MM.1S (cell line): ENCODE data around the gene GNAS-AS1.

ENCODE experiments used
- DNase-seq: peaks from one replicate; pipeline ENCODE4 v3.0.0-alpha.2; 2015
- H2AFZ ChIP-seq: fragments of 300-600 bp; sonication (generic); 2 replicates; pipeline ENCODE4 v1.6.0; 2016; ENCODE audit warnings: antibody characterized with exemption, low read length
- H3F3A ChIP-seq: fragments of 300-600 bp; sonication (generic); 2 replicates; pipeline ENCODE4 v1.6.1; 2016; ENCODE audit warnings: mild to moderate bottlenecking, antibody characterized with exemption, low read length, moderate library complexity, mixed read lengths; ENCODE audit not compliant: insufficient read depth
- H3K27ac ChIP-seq: fragments of 300-600 bp; sonication (generic); 2 replicates; pipeline ENCODE4 v1.5.1; 2016; ENCODE audit warnings: mild to moderate bottlenecking, low read length
- H3K27me3 ChIP-seq: fragments of 300-600 bp; sonication (generic); replicated peaks from 2 replicates; pipeline ENCODE4 v1.6.0; 2016; ENCODE audit warnings: low read length; ENCODE audit not compliant: insufficient read depth
- H3K36me3 ChIP-seq: fragments of 300-600 bp; sonication (generic); replicated peaks from 2 replicates; pipeline ENCODE4 v1.6.1; 2016; ENCODE audit warnings: mild to moderate bottlenecking, low read length, mixed read lengths; ENCODE audit not compliant: insufficient read depth
- H3K4me1 ChIP-seq: fragments of 300-600 bp; sonication (generic); 2 replicates; pipeline ENCODE4 v1.6.1; 2016; ENCODE audit warnings: low read length, mixed read lengths
- H3K4me2 ChIP-seq: fragments of 300-600 bp; sonication (generic); 2 replicates; pipeline ENCODE4 v1.6.0; 2016; ENCODE audit warnings: low read depth, low read length
- H3K4me3 ChIP-seq: fragments of 300-600 bp; sonication (generic); 2 replicates; pipeline ENCODE4 v1.5.1; 2016; ENCODE audit warnings: low read length, mixed read lengths
- H3K79me2 ChIP-seq: fragments of 300-600 bp; sonication (generic); 2 replicates; pipeline ENCODE4 v1.6.1; 2016; ENCODE audit warnings: mixed run types, low read length, mixed read lengths
- H3K9ac ChIP-seq: fragments of 300-600 bp; sonication (generic); 2 replicates; pipeline ENCODE4 v1.6.1; 2016; ENCODE audit warnings: low read length, mixed read lengths
- H3K9me2 ChIP-seq: fragments of 300-600 bp; sonication (generic); replicated peaks from 2 replicates; pipeline ENCODE4 v1.6.1; 2016; ENCODE audit warnings: mild to moderate bottlenecking, low read length, mixed read lengths; ENCODE audit not compliant: insufficient read depth
- H3K9me3 ChIP-seq: fragments of 300-600 bp; sonication (generic); replicated peaks from 2 replicates; pipeline ENCODE4 v1.6.1; 2016; ENCODE audit warnings: mild to moderate bottlenecking, low read length, mixed read lengths; ENCODE audit not compliant: insufficient read depth
- H4K20me1 ChIP-seq: fragments of 300-600 bp; sonication (generic); 2 replicates; pipeline ENCODE4 v1.6.1; 2016; ENCODE audit warnings: mild to moderate bottlenecking, low read length, moderate library complexity, mixed read lengths; ENCODE audit not compliant: insufficient read depth
- EZH2 ChIP-seq: fragments of 300-600 bp; sonication (generic); optimal IDR thresholded peaks from 2 replicates; pipeline ENCODE3; 2017; ENCODE audit warnings: low read depth, mild to moderate bottlenecking, antibody characterized with exemption, low read length, mixed read lengths
- EZH2phosphoT487 ChIP-seq: fragments of 300-600 bp; sonication (generic); IDR thresholded peaks from 2 replicates; pipeline ENCODE4 v1.6.1; 2018; ENCODE audit warnings: antibody characterized with exemption, low read length
- TF ChIP-seq, protein P1 (sequence below): fragments of 300-600 bp; sonication (generic); IDR thresholded peaks from 2 replicates; pipeline ENCODE4 v1.5.1; 2016; ENCODE audit warnings: antibody characterized with exemption, low read length, mixed read lengths

GNAS-AS1 gene

DNA sequence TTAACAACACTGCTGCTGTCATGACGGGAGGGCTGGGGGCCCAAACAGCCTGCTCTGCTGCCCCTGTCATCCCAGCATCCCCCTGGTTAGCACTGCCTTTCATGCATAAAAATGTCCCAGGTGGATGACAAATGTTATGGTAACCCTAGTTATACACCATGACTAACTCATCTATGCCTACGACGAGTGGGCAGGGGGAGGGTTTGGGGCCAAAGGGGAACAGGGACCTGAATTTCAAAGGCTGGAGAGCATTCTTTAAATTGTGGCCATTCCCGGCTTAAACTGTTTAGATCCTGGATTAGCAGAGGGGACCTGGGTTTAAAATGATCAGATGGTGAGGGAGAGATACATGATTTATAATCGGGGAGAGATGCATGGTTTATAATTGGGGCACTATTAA is 24.4 kb downstream of the GNAS-AS1 start:
- Histone ChIP-seq H3K79me2 (no peaks in the 10 kb centered on the region), H2AFZ (no peak overlapping the region), H3K4me3 (no peak overlapping the region), H3K36me3 (no peaks in the 10 kb centered on the region), H3F3A (no peaks in the 10 kb centered on the region), H3K4me2 (no peak overlapping the region), H3K9ac (no peak overlapping the region), H3K27me3 (peaks cover 21% of the 10 kb centered on the region), H3K9me3 (no peaks in the 10 kb centered on the region), H3K27ac (no peak overlapping the region), H4K20me1 (no peaks in the 10 kb centered on the region), H3K9me2 (no peaks in the 10 kb centered on the region), H3K4me1 (no peaks in the 10 kb centered on the region)
- TF ChIP-seq EZH2 = no peak
- no peak for DNase-seq

- Histone ChIP-seq H3K9ac (no peak overlapping the region), H3F3A (no peaks in the 10 kb centered on the region), H3K27me3 (peaks cover 21% of the 10 kb centered on the region), H3K9me2 (no peaks in the 10 kb centered on the region), H3K9me3 (no peaks in the 10 kb centered on the region), H3K4me2 (no peak overlapping the region), H3K4me1 (no peaks in the 10 kb centered on the region), H3K27ac (no peak overlapping the region), H3K4me3 (no peak overlapping the region), H4K20me1 (no peaks in the 10 kb centered on the region), H3K36me3 (no peaks in the 10 kb centered on the region), H3K79me2 (no peaks in the 10 kb centered on the region), H2AFZ (no peak overlapping the region)
- TF ChIP-seq, protein P1, sequence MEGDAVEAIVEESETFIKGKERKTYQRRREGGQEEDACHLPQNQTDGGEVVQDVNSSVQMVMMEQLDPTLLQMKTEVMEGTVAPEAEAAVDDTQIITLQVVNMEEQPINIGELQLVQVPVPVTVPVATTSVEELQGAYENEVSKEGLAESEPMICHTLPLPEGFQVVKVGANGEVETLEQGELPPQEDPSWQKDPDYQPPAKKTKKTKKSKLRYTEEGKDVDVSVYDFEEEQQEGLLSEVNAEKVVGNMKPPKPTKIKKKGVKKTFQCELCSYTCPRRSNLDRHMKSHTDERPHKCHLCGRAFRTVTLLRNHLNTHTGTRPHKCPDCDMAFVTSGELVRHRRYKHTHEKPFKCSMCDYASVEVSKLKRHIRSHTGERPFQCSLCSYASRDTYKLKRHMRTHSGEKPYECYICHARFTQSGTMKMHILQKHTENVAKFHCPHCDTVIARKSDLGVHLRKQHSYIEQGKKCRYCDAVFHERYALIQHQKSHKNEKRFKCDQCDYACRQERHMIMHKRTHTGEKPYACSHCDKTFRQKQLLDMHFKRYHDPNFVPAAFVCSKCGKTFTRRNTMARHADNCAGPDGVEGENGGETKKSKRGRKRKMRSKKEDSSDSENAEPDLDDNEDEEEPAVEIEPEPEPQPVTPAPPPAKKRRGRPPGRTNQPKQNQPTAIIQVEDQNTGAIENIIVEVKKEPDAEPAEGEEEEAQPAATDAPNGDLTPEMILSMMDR = no peak
- no peak for TF ChIP-seq EZH2
- TF ChIP-seq EZH2phosphoT487 = no peak
- no peak for DNase-seq
Measured at GRCh38 chr20:58825450-58825849, 25.3 kb downstream of the GNAS-AS1 start.

DNA sequence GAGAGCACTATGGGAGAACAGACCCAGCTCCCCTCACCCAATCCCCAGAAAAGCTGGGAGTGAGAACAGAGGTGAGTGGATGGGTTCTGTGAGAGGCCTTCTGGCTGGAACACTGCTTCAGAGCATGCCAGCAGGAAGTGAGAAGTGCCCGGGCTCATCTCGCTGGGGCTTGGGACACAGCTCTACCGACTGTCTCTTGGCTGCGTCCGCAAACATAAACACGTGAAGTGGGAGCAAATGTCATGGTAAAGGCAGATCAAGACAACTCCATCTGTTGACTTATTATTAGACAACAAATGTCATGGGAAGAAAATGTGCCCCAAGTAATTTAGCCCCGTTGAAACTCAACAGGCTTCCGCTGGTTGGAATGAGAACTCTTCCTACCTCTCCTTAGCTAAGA is 25.9 kb downstream of the GNAS-AS1 start:
- Histone ChIP-seq H3K27ac (no peak overlapping the region), H3K4me1 (no peaks in the 10 kb centered on the region), H3K9ac (no peak overlapping the region), H3K79me2 (no peaks in the 10 kb centered on the region), H3K9me3 (no peaks in the 10 kb centered on the region), H2AFZ (no peak overlapping the region), H3K4me3 (no peak overlapping the region), H3F3A (no peaks in the 10 kb centered on the region), H3K27me3 (peaks cover 21% of the 10 kb centered on the region), H3K4me2 (no peak overlapping the region), H3K9me2 (no peaks in the 10 kb centered on the region), H4K20me1 (no peaks in the 10 kb centered on the region), H3K36me3 (no peaks in the 10 kb centered on the region)
- no peak for TF ChIP-seq EZH2phosphoT487
- no peak for DNase-seq

- Histone ChIP-seq H3K27me3 (peaks cover 22% of the 10 kb centered on the region), H3K4me3 (no peak overlapping the region), H3K36me3 (no peaks in the 10 kb centered on the region), H3K4me2 (no peak overlapping the region), H3K9me2 (no peaks in the 10 kb centered on the region), H2AFZ (no peak overlapping the region), H3K9ac (no peak overlapping the region), H3K79me2 (no peaks in the 10 kb centered on the region), H3K4me1 (no peaks in the 10 kb centered on the region), H3K27ac (no peak overlapping the region), H3F3A (no peaks in the 10 kb centered on the region), H3K9me3 (no peaks in the 10 kb centered on the region), H4K20me1 (no peaks in the 10 kb centered on the region)
- no peak for DNase-seq
- TF ChIP-seq, protein P1 = no peak
- no peak for TF ChIP-seq EZH2
- no peak for TF ChIP-seq EZH2phosphoT487
Measured at GRCh38 chr20:58822748-58823730, 27.7 kb downstream of the GNAS-AS1 start.
